ENCODE results near the gene ZC3H18. TPM values are rescaled to one million over a fixed set of nuclear protein-coding genes. Genes with fewer than 3 reads are reported as not detected.

The ZC3H18 gene
- total RNA-seq, 1 donor from 2014 or later, result 48.9 TPM

DNA sequence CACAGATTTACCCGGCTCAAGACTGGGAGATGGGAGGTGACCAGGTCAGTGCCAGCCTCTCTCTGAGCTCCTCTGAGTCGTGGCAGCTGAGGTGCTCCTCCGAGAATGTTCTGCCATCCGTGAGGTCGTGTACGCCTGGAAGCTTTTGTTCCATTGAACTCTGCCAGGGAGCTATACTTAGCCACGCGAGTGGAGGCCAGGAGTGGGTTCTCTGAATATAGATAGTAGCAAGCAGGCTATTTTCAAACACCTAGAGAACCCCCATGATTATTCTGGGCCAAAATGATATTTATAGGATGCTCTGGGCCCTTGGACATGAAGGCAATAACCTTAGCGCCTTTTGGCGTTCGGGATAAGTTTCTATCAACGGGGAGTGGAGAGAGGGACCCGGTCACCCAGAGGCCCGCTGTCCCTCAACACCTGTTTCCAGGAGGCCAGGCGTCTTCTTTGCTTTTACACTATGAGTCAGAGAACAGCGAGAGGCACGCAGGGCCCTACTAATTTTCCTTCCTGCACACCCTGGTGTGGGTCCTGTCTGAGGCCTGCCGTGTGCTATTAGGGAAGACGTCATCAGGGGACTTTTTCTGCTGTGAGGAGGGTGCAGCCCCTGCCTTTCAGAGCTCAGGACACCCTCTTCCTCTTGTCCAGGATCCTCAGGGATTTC lies 103.6 kb downstream of the ZC3H18 start:
- H3K36me3 Mint-ChIP-seq (ENCODE audit: unreplicated experiment), result no peaks in the 10 kb centered on the region
- no peak overlapping the region for H3K4me3 Mint-ChIP-seq (ENCODE audit: unreplicated experiment)
- no peak for DNase-seq
- no peaks in the 10 kb centered on the region for H3K4me1 Mint-ChIP-seq (ENCODE audit: low read depth, unreplicated experiment)
- peaks cover 2% of the 10 kb centered on the region for H3K9me3 Mint-ChIP-seq (ENCODE audit: unreplicated experiment)
- TF ChIP-seq, protein P1, sequence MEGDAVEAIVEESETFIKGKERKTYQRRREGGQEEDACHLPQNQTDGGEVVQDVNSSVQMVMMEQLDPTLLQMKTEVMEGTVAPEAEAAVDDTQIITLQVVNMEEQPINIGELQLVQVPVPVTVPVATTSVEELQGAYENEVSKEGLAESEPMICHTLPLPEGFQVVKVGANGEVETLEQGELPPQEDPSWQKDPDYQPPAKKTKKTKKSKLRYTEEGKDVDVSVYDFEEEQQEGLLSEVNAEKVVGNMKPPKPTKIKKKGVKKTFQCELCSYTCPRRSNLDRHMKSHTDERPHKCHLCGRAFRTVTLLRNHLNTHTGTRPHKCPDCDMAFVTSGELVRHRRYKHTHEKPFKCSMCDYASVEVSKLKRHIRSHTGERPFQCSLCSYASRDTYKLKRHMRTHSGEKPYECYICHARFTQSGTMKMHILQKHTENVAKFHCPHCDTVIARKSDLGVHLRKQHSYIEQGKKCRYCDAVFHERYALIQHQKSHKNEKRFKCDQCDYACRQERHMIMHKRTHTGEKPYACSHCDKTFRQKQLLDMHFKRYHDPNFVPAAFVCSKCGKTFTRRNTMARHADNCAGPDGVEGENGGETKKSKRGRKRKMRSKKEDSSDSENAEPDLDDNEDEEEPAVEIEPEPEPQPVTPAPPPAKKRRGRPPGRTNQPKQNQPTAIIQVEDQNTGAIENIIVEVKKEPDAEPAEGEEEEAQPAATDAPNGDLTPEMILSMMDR (IDR thresholded peaks at IDR 0.05; ENCODE audit: partially characterized antibody, unreplicated experiment), result no peak
- H3K27me3 Mint-ChIP-seq (ENCODE audit: unreplicated experiment), result no peaks in the 10 kb centered on the region
- H3K27ac Mint-ChIP-seq (ENCODE audit: unreplicated experiment), result no peak overlapping the region

DNA sequence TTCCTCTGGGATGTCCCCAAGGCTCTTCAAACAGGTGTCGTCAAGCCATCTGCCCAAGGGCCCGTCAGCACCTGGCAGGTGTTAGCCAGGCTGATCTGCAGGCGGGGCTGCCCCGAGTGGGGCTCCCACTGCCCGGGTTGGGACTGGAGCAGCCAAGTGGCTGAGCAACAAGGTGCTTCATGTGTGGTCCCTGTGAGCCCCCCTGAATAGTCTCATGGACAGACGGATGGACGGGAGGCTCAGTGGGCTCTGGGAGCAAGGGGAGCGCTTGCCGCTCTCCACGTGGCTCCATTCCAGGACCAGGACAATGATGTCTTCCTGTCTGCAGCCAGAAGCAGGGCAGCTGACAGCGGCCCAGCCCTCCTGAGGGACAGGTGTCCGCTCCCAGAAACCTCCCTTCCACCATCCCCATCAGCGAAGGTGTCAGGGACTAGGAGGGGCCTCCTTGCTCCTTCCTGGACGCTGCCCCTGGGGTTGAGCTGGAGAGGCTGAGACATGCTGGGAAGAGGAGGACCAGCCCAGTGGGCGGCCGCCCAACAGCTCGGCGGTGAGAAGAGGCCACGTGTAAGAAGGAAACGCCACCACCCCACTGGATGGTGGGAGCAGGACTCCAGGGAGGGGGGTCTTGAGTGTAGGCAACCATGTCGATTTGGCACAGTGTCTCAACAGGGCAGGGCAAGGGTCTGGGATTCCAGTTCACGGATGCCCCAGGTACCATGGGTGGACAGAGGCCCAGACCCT lies 106.5 kb downstream of the ZC3H18 start:
- H3K4me1 Mint-ChIP-seq (ENCODE audit: low read depth, unreplicated experiment), result no peaks in the 10 kb centered on the region
- no peaks in the 10 kb centered on the region for H3K36me3 Mint-ChIP-seq (ENCODE audit: unreplicated experiment)
- peaks cover 2% of the 10 kb centered on the region for H3K9me3 Mint-ChIP-seq (ENCODE audit: unreplicated experiment)
- no peak for DNase-seq
- TF ChIP-seq, protein P1 (IDR thresholded peaks at IDR 0.05; ENCODE audit: partially characterized antibody, unreplicated experiment), result no peak
- no peak overlapping the region for H3K27ac Mint-ChIP-seq (ENCODE audit: unreplicated experiment)
- H3K4me3 Mint-ChIP-seq (ENCODE audit: unreplicated experiment), result no peak overlapping the region
- H3K27me3 Mint-ChIP-seq (ENCODE audit: unreplicated experiment), result peaks cover 3% of the 10 kb centered on the region

DNA sequence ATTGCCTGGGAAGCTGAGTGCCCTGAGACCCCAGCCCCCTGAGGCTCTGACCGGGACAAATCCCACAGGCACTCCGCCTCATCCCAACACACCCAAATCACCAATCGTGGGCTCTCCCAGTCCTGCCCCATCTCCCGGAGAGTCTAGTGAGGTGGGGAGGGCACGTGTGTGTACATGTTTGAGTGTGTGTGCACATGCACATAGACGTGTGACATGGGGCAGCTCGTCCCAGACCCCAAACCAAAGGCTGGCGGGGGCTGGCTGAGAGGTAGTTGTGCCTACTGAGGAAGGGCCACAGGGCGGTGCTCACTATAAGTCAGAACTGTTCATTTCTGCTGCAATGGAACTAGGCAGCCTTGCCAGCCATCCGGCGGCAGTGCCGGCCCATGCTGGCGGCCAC lies 107.5 kb downstream of the ZC3H18 start:
- H3K9me3 Mint-ChIP-seq (ENCODE audit: unreplicated experiment), result peaks cover 2% of the 10 kb centered on the region

DNA sequence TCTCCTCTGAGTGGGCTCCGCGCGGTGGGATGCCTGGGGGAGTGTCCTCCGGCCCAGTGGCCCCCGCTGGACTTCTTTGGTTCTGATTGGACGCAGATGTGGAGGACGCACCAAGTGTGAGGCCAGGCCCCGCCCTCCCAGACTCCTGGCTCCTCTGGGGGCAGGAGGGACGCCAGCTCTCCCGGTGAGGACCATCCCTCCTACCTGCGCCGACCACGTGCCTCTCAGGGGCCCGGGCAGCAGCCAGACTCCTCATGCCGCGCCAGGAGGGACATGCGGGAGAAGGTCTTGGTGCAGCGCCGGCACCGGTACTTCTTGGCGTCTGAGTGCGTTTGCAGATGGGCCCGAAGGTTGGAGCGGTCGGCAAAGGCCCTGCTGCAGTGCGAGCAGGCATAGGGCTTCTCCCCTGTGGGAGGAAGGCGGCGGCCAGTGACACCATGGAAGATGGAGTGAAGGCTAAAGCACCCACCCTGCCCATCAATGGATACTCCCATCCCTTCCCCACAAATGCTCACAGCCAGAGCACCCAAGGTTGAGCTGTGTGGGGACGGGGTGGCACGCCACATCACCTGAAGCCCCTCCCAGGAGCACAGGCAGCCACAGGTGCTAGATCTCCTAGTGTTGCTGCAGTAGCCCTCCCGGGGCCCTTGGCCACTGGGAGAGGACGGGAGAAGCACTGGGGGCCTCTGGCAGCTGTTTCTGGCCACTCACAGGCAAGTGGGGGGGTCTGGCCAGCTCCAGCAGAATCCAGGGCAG lies 108.2 kb downstream of the ZC3H18 start:
- no peak overlapping the region for H3K27ac Mint-ChIP-seq (ENCODE audit: unreplicated experiment)
- H3K27me3 Mint-ChIP-seq (ENCODE audit: unreplicated experiment), result peaks cover 3% of the 10 kb centered on the region
- no peak for DNase-seq
- TF ChIP-seq, protein P1 (IDR thresholded peaks at IDR 0.05; ENCODE audit: partially characterized antibody, unreplicated experiment), result no peak
- H3K4me3 Mint-ChIP-seq (ENCODE audit: unreplicated experiment), result no peak overlapping the region
- H3K4me1 Mint-ChIP-seq (ENCODE audit: low read depth, unreplicated experiment), result no peaks in the 10 kb centered on the region
- H3K9me3 Mint-ChIP-seq (ENCODE audit: unreplicated experiment), result peaks cover 2% of the 10 kb centered on the region
- H3K36me3 Mint-ChIP-seq (ENCODE audit: unreplicated experiment), result no peaks in the 10 kb centered on the region

More for the DNA sequence above, 107.5 kb downstream of the ZC3H18 start:
- TF ChIP-seq, protein P1 (IDR thresholded peaks at IDR 0.05; ENCODE audit: partially characterized antibody, unreplicated experiment), result no peak
- Mint-ChIP-seq H3K4me1 (ENCODE audit: low read depth, unreplicated experiment) (no peaks in the 10 kb centered on the region), H3K36me3 (ENCODE audit: unreplicated experiment) (no peaks in the 10 kb centered on the region), H3K4me3 (ENCODE audit: unreplicated experiment) (no peak overlapping the region), H3K27me3 (ENCODE audit: unreplicated experiment) (peaks cover 3% of the 10 kb centered on the region), H3K27ac (ENCODE audit: unreplicated experiment) (no peak overlapping the region)
- no peak for DNase-seq
